HepG2 (cell line): ENCODE results near the gene AGRN. TPM values are rescaled to one million over a fixed set of nuclear protein-coding genes. Genes with fewer than 3 reads are reported as not detected.

Experiments
- ATF7 ChIP-seq, 2 experiments: fragments of 450-650 bp in 1 of 2; sonication (generic) in 1 of 2; formaldehyde crosslinking in 1 of 2; IDR thresholded peaks; 2 replicates each; pipeline versions ENCODE4 v1.4.0 to v1.6.1; 2016 to 2020; ENCODE audit warnings: antibody characterized with exemption in 1 of 2, mild to moderate bottlenecking in 1 of 2, missing genetic modification reagents in 1 of 2
- CEBPB ChIP-seq: IDR thresholded peaks from 2 replicates; pipeline ENCODE4 v1.6.1; 2011; ENCODE audit warnings: low read depth, low read length, improper control_type of control experiment, borderline replicate concordance
- CTCF ChIP-seq: sonication (generic); formaldehyde crosslinking; IDR thresholded peaks from 2 replicates; pipeline ENCODE4 v1.5.0; 2020; ENCODE audit warnings: mild to moderate bottlenecking, missing genetic modification reagents, moderate library complexity
- MAFG ChIP-seq: sonication (generic); formaldehyde crosslinking; IDR thresholded peaks from 2 replicates; pipeline ENCODE4 v1.5.1; 2020; ENCODE audit warnings: mild to moderate bottlenecking, missing genetic modification reagents
- MATR3 ChIP-seq: sonication (generic); formaldehyde crosslinking; IDR thresholded peaks from 2 replicates; pipeline ENCODE4 v1.4.0; 2020; ENCODE audit warnings: missing genetic modification reagents
- MLXIP ChIP-seq: sonication (generic); formaldehyde crosslinking; IDR thresholded peaks from 2 replicates; pipeline ENCODE4 v1.9.0; 2021; ENCODE audit warnings: missing genetic modification reagents, borderline replicate concordance
- XRCC5 ChIP-seq: fragments of 200-400 bp; formaldehyde crosslinking; optimal IDR thresholded peaks from 2 replicates; pipeline ENCODE3; 2017; ENCODE audit warnings: mild to moderate bottlenecking, low read length
- ZBTB42 ChIP-seq: sonication (generic); formaldehyde crosslinking; IDR thresholded peaks from 2 replicates; pipeline ENCODE4 v1.5.0; 2020; ENCODE audit warnings: mild to moderate bottlenecking, missing genetic modification reagents
- ZC3H4 ChIP-seq: sonication (generic); formaldehyde crosslinking; IDR thresholded peaks from 2 replicates; pipeline ENCODE4 v1.4.0; 2020; ENCODE audit warnings: missing genetic modification reagents, borderline replicate concordance
- ZFP41 ChIP-seq: sonication (generic); formaldehyde crosslinking; IDR thresholded peaks from 2 replicates; pipeline ENCODE4 v1.4.0; 2020; ENCODE audit warnings: mild to moderate bottlenecking, missing genetic modification reagents, borderline replicate concordance
- ZIK1 ChIP-seq: sonication (generic); formaldehyde crosslinking; IDR thresholded peaks from 2 replicates; pipeline ENCODE4 v1.5.0; 2020; ENCODE audit warnings: mild to moderate bottlenecking, low read depth, missing genetic modification reagents, borderline replicate concordance
- ZNF292 ChIP-seq: sonication (generic); formaldehyde crosslinking; IDR thresholded peaks from 2 replicates; pipeline ENCODE4 v1.8.1; 2022; ENCODE audit warnings: mild to moderate bottlenecking, low read depth, missing genetic modification reagents, borderline replicate concordance
- ZNF570 ChIP-seq: sonication (generic); formaldehyde crosslinking; IDR thresholded peaks from 2 replicates; pipeline ENCODE4 v1.4.0; 2020; ENCODE audit warnings: mild to moderate bottlenecking, missing genetic modification reagents, borderline replicate concordance
- ZNF589 ChIP-seq: sonication (generic); formaldehyde crosslinking; conservative IDR thresholded peaks from 2 replicates; pipeline ENCODE4 v1.8.0; 2022; ENCODE audit warnings: mild to moderate bottlenecking, moderate library complexity, missing genetic modification reagents
- ZNF652 ChIP-seq: IDR thresholded peaks from 2 replicates; pipeline ENCODE4 v1.6.1; 2016; ENCODE audit warnings: low read depth, borderline replicate concordance
- ZSCAN12 ChIP-seq: sonication (generic); formaldehyde crosslinking; IDR thresholded peaks from 2 replicates; pipeline ENCODE4 v1.9.0; 2021; ENCODE audit warnings: mild to moderate bottlenecking, missing genetic modification reagents
- ZSCAN9 ChIP-seq: IDR thresholded peaks from 2 replicates; pipeline ENCODE4 v1.6.1; 2016; ENCODE audit warnings: borderline replicate concordance
- polyA plus RNA-seq, 8 experiments: library from polyadenylated mRNA; depleted of rRNA in 3 of 8; stranded (reverse) in 7 of 8; unstranded in 1 of 8; fragments of >200 nt; fragmentation: Illumina TruSeq in 4 of 8; extraction: Trizol in 4 of 8; gene quantifications; 2 replicates each; pipeline versions ENCODE4 v1.2.1 to v1.2.3, GENCODE V29; 2011 to 2016; ENCODE audit warnings: low read depth in 4 of 8, missing spikeins in 1 of 8, mixed read lengths in 1 of 8; ENCODE audit not compliant: insufficient read depth in 1 of 8
- total RNA-seq, 5 experiments: library from RNA; depleted of rRNA; stranded (reverse); fragments of >200 nt; fragmentation: Illumina TruSeq; extraction: Trizol; gene quantifications; 2 replicates each; pipeline ENCODE4 v1.2.3, GENCODE V29; 2016; ENCODE audit warnings: low read depth in 1 of 5
- TF ChIP-seq, protein P1 (sequence below): sonication (generic); formaldehyde crosslinking; conservative IDR thresholded peaks from 2 replicates; pipeline ENCODE4 v1.8.0; 2022; ENCODE audit warnings: low read depth, missing genetic modification reagents
- TF ChIP-seq, protein P2 (sequence below): sonication (generic); formaldehyde crosslinking; IDR thresholded peaks from 2 replicates; pipeline ENCODE4 v1.5.1; 2020; ENCODE audit warnings: missing genetic modification reagents, mild to moderate bottlenecking, borderline replicate concordance

Gene AGRN
- total and polyA plus RNA-seq, 2 of the 13 experiments (the other 11 are each of a cell fraction or from before 2014, with no cell fraction given): 29.8 to 65.2 TPM

DNA sequence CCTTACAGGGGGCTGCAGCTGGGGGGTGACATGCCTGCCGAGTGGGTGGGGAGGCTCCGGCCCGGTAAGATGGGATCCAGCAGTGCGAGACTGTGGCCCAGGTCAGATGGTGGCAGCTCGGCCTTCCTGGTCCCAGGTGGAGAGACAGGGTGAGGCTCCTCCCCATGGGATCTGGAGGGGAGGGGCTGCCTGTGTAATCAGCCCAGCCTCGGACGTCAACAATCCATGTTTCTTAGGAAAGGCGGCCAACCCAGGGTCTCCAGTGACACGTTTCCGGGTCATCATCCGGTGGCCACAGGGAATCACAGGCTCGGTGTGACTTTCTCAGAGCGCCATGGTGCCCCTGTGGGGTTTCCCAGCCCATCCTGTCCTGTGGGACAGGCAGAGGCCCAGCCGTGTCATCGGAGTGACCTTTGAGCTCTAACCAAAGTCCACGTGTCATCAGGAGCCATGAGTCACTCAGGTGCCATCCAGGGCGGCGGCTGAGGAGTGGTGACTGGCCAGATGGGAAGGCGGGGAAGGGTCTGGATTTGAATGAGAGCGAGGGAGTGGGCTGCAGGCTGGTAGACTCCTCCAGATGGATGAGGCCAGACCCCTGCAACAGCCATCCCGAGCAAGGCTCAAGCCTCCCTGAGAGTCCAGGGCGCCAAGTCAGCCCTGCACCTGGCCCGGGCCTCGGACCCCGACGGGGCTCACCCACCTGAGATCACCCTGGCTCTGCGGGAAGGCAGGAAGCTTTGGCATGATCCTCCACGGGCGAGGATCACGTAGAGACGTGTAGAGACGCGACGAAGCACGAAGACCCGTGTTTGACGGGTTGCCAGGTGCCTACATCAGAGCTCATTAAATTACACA is 13.4 kb upstream of the AGRN start (continued):
- no peak for TF ChIP-seq ZNF652 (CRISPR knock-in tag)
- no peak for TF ChIP-seq ZNF570 (CRISPR knock-in tag)
- no peak for TF ChIP-seq ZC3H4 (CRISPR knock-in tag)
- TF ChIP-seq ZSCAN12 (CRISPR knock-in tag): 0 out of 2 replicates have a peak, but pooled peaks have one; percentile 63
- TF ChIP-seq MLXIP (CRISPR knock-in tag): 0 out of 2 replicates have a peak, but pooled peaks have one; percentile 69
- TF ChIP-seq, protein P1, sequence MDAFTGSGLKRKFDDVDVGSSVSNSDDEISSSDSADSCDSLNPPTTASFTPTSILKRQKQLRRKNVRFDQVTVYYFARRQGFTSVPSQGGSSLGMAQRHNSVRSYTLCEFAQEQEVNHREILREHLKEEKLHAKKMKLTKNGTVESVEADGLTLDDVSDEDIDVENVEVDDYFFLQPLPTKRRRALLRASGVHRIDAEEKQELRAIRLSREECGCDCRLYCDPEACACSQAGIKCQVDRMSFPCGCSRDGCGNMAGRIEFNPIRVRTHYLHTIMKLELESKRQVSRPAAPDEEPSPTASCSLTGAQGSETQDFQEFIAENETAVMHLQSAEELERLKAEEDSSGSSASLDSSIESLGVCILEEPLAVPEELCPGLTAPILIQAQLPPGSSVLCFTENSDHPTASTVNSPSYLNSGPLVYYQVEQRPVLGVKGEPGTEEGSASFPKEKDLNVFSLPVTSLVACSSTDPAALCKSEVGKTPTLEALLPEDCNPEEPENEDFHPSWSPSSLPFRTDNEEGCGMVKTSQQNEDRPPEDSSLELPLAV (CRISPR knock-in tag): no peak
- TF ChIP-seq ZFP41 (CRISPR knock-in tag): peak; percentile 36; the same call in 1 of the 2 replicates
- no peak; the same call in 1 of the 2 replicates for TF ChIP-seq ZNF589 (CRISPR knock-in tag)
- peak; percentile 19 for TF ChIP-seq XRCC5
- TF ChIP-seq ZIK1 (CRISPR knock-in tag): no peak
- TF ChIP-seq ATF7 (IDR thresholded peaks at IDR 0.05): peak; percentile 64
- TF ChIP-seq ATF7 (CRISPR knock-in tag; IDR thresholded peaks at IDR 0.05): peak; percentile 94
- TF ChIP-seq MAFG (CRISPR knock-in tag): 0 out of 2 replicates have a peak, but pooled peaks have one; percentile 18
- no peak for TF ChIP-seq MATR3 (CRISPR knock-in tag)
- TF ChIP-seq, protein P2, sequence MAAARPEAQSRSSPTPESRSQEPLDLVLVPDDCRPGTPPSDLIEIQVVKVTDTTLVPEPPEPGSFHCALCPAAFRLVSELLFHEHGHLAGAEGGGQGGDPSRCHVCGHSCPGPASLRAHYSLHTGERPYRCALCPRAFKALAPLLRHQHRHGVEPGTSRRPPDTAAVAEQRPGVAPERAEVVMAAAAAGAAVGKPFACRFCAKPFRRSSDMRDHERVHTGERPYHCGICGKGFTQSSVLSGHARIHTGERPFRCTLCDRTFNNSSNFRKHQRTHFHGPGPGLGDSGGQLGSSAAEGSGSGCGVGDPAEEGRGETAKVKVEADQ (CRISPR knock-in tag): 0 out of 2 replicates have a peak, but pooled peaks have one; percentile 51
- TF ChIP-seq CEBPB: 0 out of 2 replicates have a peak, but pooled peaks have one; percentile 26
- TF ChIP-seq ZBTB42 (CRISPR knock-in tag): 0 out of 2 replicates have a peak, but pooled peaks have one; percentile 36
- TF ChIP-seq ZNF292: no peak
- peak; percentile 25 for TF ChIP-seq CTCF
- TF ChIP-seq ZSCAN9 (CRISPR knock-in tag): no peak
